Neural progenitor cell (in vitro differentiated cells): ENCODE results near the gene CAMK2D. TPM values are rescaled to one million over a fixed set of nuclear protein-coding genes. Genes with fewer than 3 reads are reported as not detected.

Experiments used
- DNase-seq: peaks from one replicate; pipeline ENCODE4 v3.0.0-alpha.2; 2016; ENCODE audit warnings: low spot score
- H2AFZ ChIP-seq: fragments of 200-600 bp; sonication (generic); replicated peaks from 2 replicates; pipeline ENCODE4 v1.6.1; 2016; ENCODE audit warnings: antibody characterized with exemption
- H3F3A ChIP-seq: fragments of 200-600 bp; sonication (generic); 2 replicates; pipeline ENCODE4 v1.6.1; 2016; ENCODE audit warnings: antibody characterized with exemption, low read depth
- H3K27ac ChIP-seq: fragments of 200-600 bp; sonication (generic); 2 replicates; pipeline ENCODE4 v1.5.1; 2016; ENCODE audit warnings: mild to moderate bottlenecking
- H3K27me3 ChIP-seq: fragments of 200-600 bp; sonication (generic); 2 replicates; pipeline ENCODE4 v1.6.1; 2016; ENCODE audit warnings: mild to moderate bottlenecking, moderate library complexity
- H3K36me3 ChIP-seq: fragments of 200-600 bp; sonication (generic); 2 replicates; pipeline ENCODE4 v1.5.1; 2016
- H3K4me1 ChIP-seq: fragments of 200-600 bp; sonication (generic); 2 replicates; pipeline ENCODE4 v1.6.1; 2016; ENCODE audit warnings: mixed run types
- H3K4me2 ChIP-seq: fragments of 200-600 bp; sonication (generic); 2 replicates; pipeline ENCODE4 v1.6.1; 2016
- H3K4me3 ChIP-seq: fragments of 200-600 bp; sonication (generic); 2 replicates; pipeline ENCODE4 v1.5.1; 2016
- H3K79me2 ChIP-seq: fragments of 200-600 bp; sonication (generic); 2 replicates; pipeline ENCODE4 v1.6.1; 2016; ENCODE audit warnings: low read depth
- H3K9ac ChIP-seq: fragments of 200-600 bp; sonication (generic); 2 replicates; pipeline ENCODE4 v1.6.1; 2016
- H3K9me3 ChIP-seq: fragments of 200-600 bp; sonication (generic); 2 replicates; pipeline ENCODE4 v1.5.1; 2016; ENCODE audit warnings: low read depth
- H4K20me1 ChIP-seq: fragments of 200-600 bp; sonication (generic); 2 replicates; pipeline ENCODE4 v1.6.1; 2016; ENCODE audit warnings: low read depth
- H3K27ac Mint-ChIP-seq: 3 replicates; pipeline ENCODE4 v1.8.0; 2021; ENCODE audit warnings: mixed read lengths
- H3K27me3 Mint-ChIP-seq: 2 replicates; pipeline ENCODE4 v1.8.0; 2022; ENCODE audit warnings: low read depth, mild to moderate bottlenecking, inconsistent platforms, moderate library complexity, mixed read lengths; ENCODE audit not compliant: insufficient read depth
- H3K36me3 Mint-ChIP-seq: 3 replicates; pipeline ENCODE4 v1.8.0; 2021; ENCODE audit warnings: mixed read lengths
- H3K4me1 Mint-ChIP-seq: 3 replicates; pipeline ENCODE4 v1.8.0; 2021; ENCODE audit warnings: mixed read lengths
- H3K4me3 Mint-ChIP-seq: 3 replicates; pipeline ENCODE4 v1.8.0; 2021; ENCODE audit warnings: mild to moderate bottlenecking, moderate library complexity, mixed read lengths
- H3K9me3 Mint-ChIP-seq: 3 replicates; pipeline ENCODE4 v1.8.0; 2020; ENCODE audit warnings: mixed read lengths
- CTCF ChIP-seq: fragments of 200-600 bp; sonication (generic); IDR thresholded peaks from 2 replicates; pipeline ENCODE4 v1.5.1; 2017; ENCODE audit warnings: antibody characterized with exemption, mild to moderate bottlenecking
- EZH2 ChIP-seq: fragments of 200-600 bp; sonication (generic); IDR thresholded peaks from 2 replicates; pipeline ENCODE4 v1.6.1; 2017; ENCODE audit warnings: antibody characterized with exemption, mild to moderate bottlenecking, moderate library complexity
- EZH2phosphoT487 ChIP-seq: fragments of 200-600 bp; sonication (generic); IDR thresholded peaks from 2 replicates; pipeline ENCODE4 v1.6.1; 2017; ENCODE audit warnings: antibody characterized with exemption
- total RNA-seq: library from RNA; depleted of rRNA; stranded (reverse); fragments of >200 nt; gene quantifications from 2 replicates; pipeline ENCODE4 v1.2.3, GENCODE V29; 2015; ENCODE audit warnings: low replicate concordance

The CAMK2D gene
- total RNA-seq: 21.0 and 33.2 TPM in 2 replicates

- peaks cover 18% of the 10 kb centered on the region for H3F3A ChIP-seq
- Mint-ChIP-seq H3K36me3 (no peaks in the 10 kb centered on the region), H3K9me3 (no peaks in the 10 kb centered on the region), H3K27me3 (peaks cover 11% of the 10 kb centered on the region), H3K4me3 (peak within 1 kb of the TSS; percentile 96), H3K4me1 (peaks cover 28% of the 10 kb centered on the region), H3K27ac (peak within 1 kb of the TSS; percentile 99)
- H3K9me3 ChIP-seq: no peaks in the 10 kb centered on the region
- no peaks in the 10 kb centered on the region for H3K36me3 ChIP-seq
- TF ChIP-seq EZH2 (no peak), EZH2phosphoT487 (no peak), CTCF (peak; percentile 56)
- H3K27ac ChIP-seq: peak within 1 kb of the TSS; percentile 93
- H3K79me2 ChIP-seq: peaks cover 12% of the 10 kb centered on the region
- peak within 1 kb of the TSS; percentile 71 for H3K9ac ChIP-seq
- peak within 1 kb of the TSS; percentile 86 for H3K4me2 ChIP-seq
- peaks cover 4% of the 10 kb centered on the region for H3K27me3 ChIP-seq
- peak within 1 kb of the TSS; percentile 77 for H3K4me3 ChIP-seq
- DNase-seq: peak; percentile 88
- H3K4me1 ChIP-seq: peaks cover 6% of the 10 kb centered on the region
- no peaks in the 10 kb centered on the region for H4K20me1 ChIP-seq
- H2AFZ ChIP-seq: peak within 1 kb of the TSS; percentile 90
Measured at GRCh38 chr4:113761620-113762185, at the start of gene CAMK2D. Gene CAMK2D, minus strand, starts transcription at chr4:113761738. Its CDS starts 670 bp downstream, at chr4:113761068.

- no peaks in the 10 kb centered on the region for H3K4me1 ChIP-seq
- no peak overlapping the region for H3K27ac Mint-ChIP-seq
- no peaks in the 10 kb centered on the region for H3K79me2 ChIP-seq
- H3K36me3 Mint-ChIP-seq: no peaks in the 10 kb centered on the region
- no peaks in the 10 kb centered on the region for H3K27me3 ChIP-seq
- H2AFZ ChIP-seq: no peak overlapping the region
- no peaks in the 10 kb centered on the region for H3F3A ChIP-seq
- DNase-seq: no peak
- H3K4me3 ChIP-seq: no peak overlapping the region
- no peaks in the 10 kb centered on the region for H3K9me3 Mint-ChIP-seq
- no peaks in the 10 kb centered on the region for H3K9me3 ChIP-seq
- no peaks in the 10 kb centered on the region for H3K36me3 ChIP-seq
- no peaks in the 10 kb centered on the region for H3K4me1 Mint-ChIP-seq
- H4K20me1 ChIP-seq: no peaks in the 10 kb centered on the region
- H3K9ac ChIP-seq: no peak overlapping the region
- no peak for TF ChIP-seq CTCF
- no peak for TF ChIP-seq EZH2phosphoT487
- TF ChIP-seq EZH2: no peak
- no peaks in the 10 kb centered on the region for H3K27me3 Mint-ChIP-seq
- H3K27ac ChIP-seq: no peak overlapping the region
- H3K4me2 ChIP-seq: no peak overlapping the region
- no peak overlapping the region for H3K4me3 Mint-ChIP-seq
Measured at GRCh38 chr4:113810906-113811305, 49.4 kb upstream of the CAMK2D start.

- Histone ChIP-seq H3K79me2 (no peaks in the 10 kb centered on the region), H3K36me3 (no peaks in the 10 kb centered on the region), H3K4me2 (no peak overlapping the region), H2AFZ (no peak overlapping the region), H3K27ac (no peak overlapping the region), H3K4me3 (no peak overlapping the region), H3F3A (no peaks in the 10 kb centered on the region), H3K9ac (no peak overlapping the region), H4K20me1 (no peaks in the 10 kb centered on the region), H3K27me3 (no peaks in the 10 kb centered on the region), H3K4me1 (no peaks in the 10 kb centered on the region), H3K9me3 (no peaks in the 10 kb centered on the region)
- no peaks in the 10 kb centered on the region for H3K9me3 Mint-ChIP-seq
- no peak overlapping the region for H3K27ac Mint-ChIP-seq
- H3K4me1 Mint-ChIP-seq: no peaks in the 10 kb centered on the region
- H3K36me3 Mint-ChIP-seq: no peaks in the 10 kb centered on the region
- no peak for DNase-seq
- no peaks in the 10 kb centered on the region for H3K27me3 Mint-ChIP-seq
- TF ChIP-seq EZH2: no peak
- H3K4me3 Mint-ChIP-seq: no peak overlapping the region
Measured at GRCh38 chr4:113809311-113809710, 47.8 kb upstream of the CAMK2D start.

- H3K4me2 ChIP-seq: no peak overlapping the region
- H3K4me1 ChIP-seq: no peaks in the 10 kb centered on the region
- no peaks in the 10 kb centered on the region for H3K36me3 ChIP-seq
- H2AFZ ChIP-seq: no peak overlapping the region
- Mint-ChIP-seq H3K4me1 (no peaks in the 10 kb centered on the region), H3K27ac (no peak overlapping the region), H3K9me3 (no peaks in the 10 kb centered on the region), H3K36me3 (no peaks in the 10 kb centered on the region), H3K27me3 (no peaks in the 10 kb centered on the region), H3K4me3 (no peak overlapping the region)
- H3K9ac ChIP-seq: no peak overlapping the region
- no peaks in the 10 kb centered on the region for H3K79me2 ChIP-seq
- DNase-seq: no peak
- no peak overlapping the region for H3K4me3 ChIP-seq
- no peak for TF ChIP-seq EZH2
- no peak for TF ChIP-seq CTCF
- no peak for TF ChIP-seq EZH2phosphoT487
- H3K9me3 ChIP-seq: no peaks in the 10 kb centered on the region
- no peaks in the 10 kb centered on the region for H3F3A ChIP-seq
- no peaks in the 10 kb centered on the region for H3K27me3 ChIP-seq
- H3K27ac ChIP-seq: no peak overlapping the region
- H4K20me1 ChIP-seq: no peaks in the 10 kb centered on the region
Measured at GRCh38 chr4:113806850-113807249, 45.3 kb upstream of the CAMK2D start.
